Stimulated activated CD8-positive, alpha-beta memory T cell treated with anti-CD3 and anti-CD28 coated beads, Interleukin-4, amount 100 ng/mL, for 48 hours (primary cell): Measurements from ENCODE around the gene WDHD1.
"Not testable (repeated sequence)": the region's sequence is repeated elsewhere in the genome, so short reads cannot be mapped to it uniquely, and the experiment has no call there.

Experiments
- DNase-seq: peaks from one replicate; pipeline ENCODE4 v3.0.0-alpha.2; 2020

Gene WDHD1

GRCh38 chr14:54952803-54953202, 74.1 kb downstream of the WDHD1 start:
- not testable (repeated sequence) for DNase-seq

- DNase-seq, result no peak
Measured at GRCh38 chr14:54947230-54947629, 79.7 kb downstream of the WDHD1 start.

GRCh38 chr14:54946500-54946899, 80.4 kb downstream of the WDHD1 start:
- DNase-seq, result no peak

GRCh38 chr14:54944737-54945391, 82.0 kb downstream of the WDHD1 start:
- no peak for DNase-seq

GRCh38 chr14:54942913-54943312, 84.0 kb downstream of the WDHD1 start:
- DNase-seq, result no peak

- DNase-seq, result no peak
Measured at GRCh38 chr14:54936816-54937215, 90.1 kb downstream of the WDHD1 start.

GRCh38 chr14:54935958-54936357, 90.9 kb downstream of the WDHD1 start:
- DNase-seq, result no peak

GRCh38 chr14:54935100-54935499, 91.8 kb downstream of the WDHD1 start:
- DNase-seq, result no peak

GRCh38 chr14:54933006-54933405, 93.9 kb downstream of the WDHD1 start:
- no peak for DNase-seq

DNA sequence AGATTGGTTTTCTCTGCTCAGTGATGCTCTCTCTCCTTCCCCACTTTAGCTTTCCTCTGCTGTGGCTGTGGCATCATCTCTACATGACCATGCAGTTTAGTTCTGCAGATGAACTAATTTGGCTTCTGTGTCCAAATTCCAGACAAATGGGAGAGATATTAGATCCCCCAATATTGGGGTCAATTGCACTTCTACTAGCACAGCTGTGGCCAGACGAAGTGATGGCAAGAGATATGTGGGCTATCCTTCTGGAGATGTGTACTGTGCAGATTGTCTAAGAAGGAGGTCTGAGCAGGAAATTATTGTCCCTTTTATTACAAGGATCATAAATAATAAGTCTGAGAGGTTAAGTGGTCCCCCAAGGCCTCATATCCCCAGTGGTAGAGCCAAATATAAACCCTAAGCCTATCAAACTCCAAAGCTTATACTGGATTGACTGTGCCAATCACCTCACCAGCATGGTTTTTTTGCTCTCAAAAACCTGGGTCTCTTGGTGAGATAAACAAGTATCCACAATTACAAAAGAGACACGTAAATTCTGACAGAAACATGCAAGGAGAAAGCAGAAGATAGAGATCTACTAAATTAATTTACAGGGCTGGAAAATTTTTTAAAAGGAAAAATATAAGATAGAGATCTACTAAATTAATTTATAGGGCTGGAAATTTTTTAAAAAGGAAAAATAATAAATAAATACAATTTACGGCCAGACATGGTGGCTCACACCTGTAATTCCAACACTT, 95.1 kb downstream of the WDHD1 start:
- no peak for DNase-seq

GRCh38 chr14:54931101-54931500, 95.8 kb downstream of the WDHD1 start:
- no peak for DNase-seq

DNA sequence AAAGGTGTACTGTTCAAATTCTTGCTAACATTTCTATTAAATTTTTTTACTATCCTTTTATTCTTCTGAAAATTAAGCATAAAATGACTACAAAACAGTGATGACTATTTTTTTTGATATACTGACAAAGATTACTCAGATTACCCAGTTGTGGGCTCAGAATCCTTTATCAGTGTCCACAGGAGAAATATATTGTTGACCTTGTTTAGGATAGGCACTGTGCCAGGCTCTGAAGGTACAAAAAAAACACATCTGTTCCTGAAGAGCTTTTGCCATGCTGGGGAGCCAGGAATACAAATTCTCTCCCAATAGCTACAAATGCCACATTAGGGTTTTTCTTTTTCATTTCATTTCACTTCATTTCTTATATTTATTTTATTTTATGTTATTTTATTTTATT, 97.3 kb downstream of the WDHD1 start:
- no peak for DNase-seq

- no peak for DNase-seq
Measured at GRCh38 chr14:54928216-54928615, 98.7 kb downstream of the WDHD1 start.

DNA sequence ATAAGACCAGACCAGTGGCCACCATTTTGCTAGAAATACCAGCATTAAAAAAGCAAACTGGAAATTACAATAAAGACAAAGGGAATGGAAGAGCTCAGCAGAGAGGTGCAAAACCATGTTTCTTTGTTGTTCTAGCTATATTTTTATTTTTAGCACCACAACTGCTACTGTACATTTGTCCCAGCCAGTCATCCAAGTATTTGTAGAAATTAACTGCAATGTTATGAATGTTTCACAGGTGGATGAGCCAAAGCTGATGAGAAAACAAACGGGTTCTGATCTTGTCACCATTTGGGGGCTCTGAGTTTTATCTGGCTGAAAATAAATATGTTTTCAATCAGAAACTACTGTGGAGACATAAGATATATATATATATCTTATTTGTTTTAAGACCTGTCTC, 99.3 kb downstream of the WDHD1 start:
- DNase-seq, result no peak

GRCh38 chr14:54926570-54926969, 100.3 kb downstream of the WDHD1 start:
- DNase-seq, result not testable (repeated sequence)

DNA sequence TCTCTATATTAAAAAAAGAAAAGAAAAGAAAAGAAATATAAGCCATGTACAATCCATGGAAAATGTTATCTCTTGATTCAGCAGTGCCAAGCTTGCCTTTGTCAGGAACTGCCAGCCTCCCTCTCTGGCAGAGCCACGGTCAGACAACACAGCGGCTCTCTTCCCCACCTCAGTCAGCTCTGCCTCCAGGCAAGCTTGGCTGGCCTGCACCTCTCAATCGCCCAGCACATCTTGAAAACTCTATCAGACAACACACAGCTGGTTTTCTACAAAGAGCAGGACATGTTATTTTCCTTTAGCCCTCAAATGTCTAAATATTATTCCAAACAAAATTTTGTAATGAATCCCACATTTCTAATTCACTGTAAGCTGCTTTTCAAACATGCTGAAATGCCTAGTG, 104.3 kb downstream of the WDHD1 start:
- no peak for DNase-seq

GRCh38 chr14:54920052-54920451, 106.8 kb downstream of the WDHD1 start:
- DNase-seq, result no peak

DNA sequence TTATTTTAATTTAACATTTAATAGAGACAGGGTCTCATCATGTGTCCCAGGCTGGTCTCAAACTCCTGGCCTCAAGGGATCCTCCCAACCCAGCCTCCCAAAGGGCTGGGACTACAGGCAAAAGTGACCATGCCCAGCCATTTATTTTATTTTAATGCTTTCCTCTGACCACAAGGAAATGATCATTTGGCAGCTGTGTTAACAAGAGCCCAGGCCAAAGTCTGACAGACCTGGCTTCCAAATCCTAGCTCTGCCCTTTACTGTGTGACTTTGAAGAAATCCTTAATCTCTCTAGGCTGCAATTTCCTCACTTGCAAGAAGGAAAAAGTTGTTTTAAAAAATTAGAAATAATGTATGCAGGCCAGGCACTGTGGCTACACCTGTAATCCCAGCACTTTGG, 107.6 kb downstream of the WDHD1 start:
- DNase-seq, result no peak

DNA sequence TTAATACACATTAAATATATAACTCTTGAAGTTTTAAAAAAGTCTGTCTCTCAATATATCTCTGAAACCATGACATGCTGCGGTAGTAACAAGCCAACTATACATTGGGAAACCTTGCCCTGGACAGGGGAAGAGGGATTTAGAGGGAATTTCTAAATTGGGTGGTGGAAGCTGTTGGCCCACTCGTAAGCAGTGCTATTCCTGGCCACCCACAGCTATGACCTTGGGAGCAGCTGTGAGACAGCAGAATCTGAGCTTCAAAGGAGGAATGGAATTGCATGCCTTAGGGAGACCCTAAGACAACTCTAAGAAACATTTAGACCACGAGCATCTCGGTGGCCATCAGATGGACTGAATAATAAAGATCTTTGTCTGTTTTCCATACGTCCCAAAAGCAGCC, 108.5 kb downstream of the WDHD1 start:
- no peak for DNase-seq

DNA sequence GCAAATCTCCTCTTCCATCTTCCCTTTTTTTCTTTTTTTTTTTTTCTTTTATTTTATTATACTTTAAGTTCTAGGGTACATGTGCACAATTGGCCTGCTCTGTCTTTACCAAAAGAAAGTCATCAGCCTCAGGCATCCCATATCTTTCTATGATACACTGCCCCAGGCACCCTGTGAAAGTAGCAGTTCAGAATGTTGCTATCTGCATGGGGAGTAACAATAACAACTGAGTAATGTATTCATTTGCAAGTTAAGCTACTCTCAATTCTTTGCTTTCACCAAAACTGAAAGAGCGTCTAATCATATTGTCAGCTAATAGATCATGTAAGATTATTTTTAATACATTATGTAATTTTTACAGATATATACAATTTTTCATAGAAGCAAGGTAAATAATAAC, 110.8 kb downstream of the WDHD1 start:
- DNase-seq, result no peak

DNA sequence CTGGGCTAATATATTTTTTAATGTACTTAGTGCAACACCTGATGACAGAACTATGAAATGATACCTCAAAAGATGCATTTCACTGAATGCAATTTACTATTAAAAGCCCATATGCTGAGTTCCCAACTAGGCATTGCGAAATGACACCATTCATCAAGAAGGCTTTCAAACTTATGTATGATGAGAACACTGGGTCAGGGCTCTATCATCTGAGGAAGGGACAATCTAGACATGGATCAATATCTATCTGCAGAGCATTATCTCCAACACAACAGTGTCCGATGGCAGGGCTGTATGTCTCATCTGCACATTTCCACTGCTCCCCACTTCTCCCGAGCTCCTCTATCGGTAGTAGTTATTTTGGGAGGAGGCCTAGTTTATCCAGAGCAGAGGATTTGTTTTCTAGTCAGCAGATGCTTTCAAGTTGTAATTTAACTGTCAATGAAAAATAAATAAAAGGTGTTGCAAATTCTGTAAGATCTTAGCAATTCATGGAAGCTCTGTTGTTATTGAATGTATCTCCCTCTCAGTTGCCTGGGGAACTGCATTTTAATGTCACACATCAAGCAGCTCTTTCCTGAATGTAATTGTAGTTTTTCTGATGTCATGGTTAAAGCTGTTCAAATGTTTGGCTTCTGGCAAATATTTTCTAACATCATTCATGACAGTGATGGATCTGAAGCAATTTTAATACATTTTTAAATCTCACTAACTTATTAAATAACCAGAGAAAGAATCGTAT, 116.9 kb downstream of the WDHD1 start:
- DNase-seq, result no peak

- not testable (repeated sequence) for DNase-seq
Measured at GRCh38 chr14:54908973-54909372, 117.9 kb downstream of the WDHD1 start.

DNA sequence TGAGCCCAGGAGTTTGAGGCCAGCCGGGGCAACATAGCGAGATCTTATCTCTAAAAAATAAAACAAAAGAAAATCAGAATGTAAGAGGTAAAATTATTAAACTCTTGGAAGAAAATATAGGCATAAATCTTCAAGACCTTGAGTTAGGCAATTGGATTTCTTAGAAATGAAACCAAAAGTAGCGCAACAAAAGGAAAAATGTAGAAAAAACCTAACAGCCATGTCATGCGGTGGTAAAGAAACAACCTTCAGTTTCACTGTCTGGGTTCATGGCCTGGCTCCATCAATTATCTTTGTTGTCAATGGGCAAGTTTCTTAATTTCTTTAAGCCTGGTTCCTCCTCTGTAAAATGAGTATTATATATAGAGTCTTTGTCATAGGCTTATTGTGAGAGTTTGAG, 118.7 kb downstream of the WDHD1 start:
- DNase-seq, result no peak

DNA sequence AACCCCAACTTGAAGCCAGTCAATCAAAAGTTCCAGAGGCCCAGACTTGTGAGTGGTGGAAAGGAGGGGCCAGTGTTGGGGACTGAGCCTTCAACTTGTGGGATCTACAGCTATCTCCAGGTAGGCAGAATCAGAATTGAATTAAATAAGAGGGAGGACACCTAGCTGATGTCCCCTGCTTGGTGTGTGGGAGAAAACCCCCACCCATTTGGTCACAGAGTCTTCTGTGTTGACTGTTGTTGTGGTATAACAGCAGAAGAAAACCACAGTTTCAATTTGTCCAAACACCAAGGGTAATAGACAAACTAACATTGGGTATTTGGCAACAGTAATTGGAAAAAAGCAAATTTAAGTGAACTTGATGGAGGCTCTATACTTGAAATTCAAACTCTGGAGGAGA, 120.8 kb downstream of the WDHD1 start:
- DNase-seq, result no peak
